ENCODE results near the gene RANBP10. TPM values are rescaled to one million over a fixed set of nuclear protein-coding genes. Genes with fewer than 3 reads are reported as not detected.

Gene RANBP10
- total and polyA plus RNA-seq, 4 donors = 6.7 to 23.0 (median 14.3) TPM

- DNase-seq (no peak), ATAC-seq (ENCODE audit: insufficient read depth, low FRiP score) (no peak)
- Histone ChIP-seq H3K4me3 (no peak overlapping the region), H3K36me3 (ENCODE audit: control insufficient read depth in 4 of 4, insufficient read depth in 4 of 4, low read length in 4 of 4) (peaks cover 5 to 34% (median 14%) of the 10 kb centered on the region in 4 donors), H3K27me3 (ENCODE audit: control insufficient read depth in 3 of 3, insufficient read depth in 3 of 3, low read length in 2 of 3) (no peaks in the 10 kb centered on the region), H3K9ac (ENCODE audit: insufficient read depth in 1 of 2, low read length in 2 of 2) (no peak overlapping the region), H3K4me1 (ENCODE audit: control insufficient read depth in 5 of 5, insufficient read depth in 5 of 5, low read length in 5 of 5) (no peaks in the 10 kb centered on the region), H3K9me3 (ENCODE audit: control insufficient read depth in 4 of 4, insufficient read depth in 3 of 4, low read length in 3 of 4) (no peaks in the 10 kb centered on the region), H3K27ac (ENCODE audit: low read depth in 1 of 2, low read length in 1 of 2) (no peak overlapping the region)
- WGBS, 2 donors = 93 to 95% methylated on average over 14 of the region's 14 CpGs
- TF ChIP-seq CTCF (IDR thresholded peaks at IDR 0.05; ENCODE audit: control extremely low read depth, extremely low read depth) = no peak
These were observed 19.5 kb upstream of the RANBP10 start for GRCh38 chr16:67825906-67826305.

GRCh38 chr16:67825119-67825518 is 18.8 kb upstream of the RANBP10 start:
- no peak for DNase-seq
- Histone ChIP-seq H3K9ac (ENCODE audit: insufficient read depth in 1 of 2, low read length in 2 of 2) (no peak overlapping the region), H3K27me3 (ENCODE audit: control insufficient read depth in 3 of 3, insufficient read depth in 3 of 3, low read length in 2 of 3) (no peaks in the 10 kb centered on the region), H3K36me3 (ENCODE audit: control insufficient read depth in 4 of 4, insufficient read depth in 4 of 4, low read length in 4 of 4) (peaks cover 5 to 28% (median 14%) of the 10 kb centered on the region in 4 donors), H3K27ac (ENCODE audit: low read depth in 1 of 2, low read length in 1 of 2) (no peak overlapping the region), H3K4me3 (no peak overlapping the region), H3K4me1 (ENCODE audit: control insufficient read depth in 5 of 5, insufficient read depth in 5 of 5, low read length in 5 of 5) (no peaks in the 10 kb centered on the region), H3K9me3 (ENCODE audit: control insufficient read depth in 4 of 4, insufficient read depth in 3 of 4, low read length in 3 of 4) (no peaks in the 10 kb centered on the region)
- WGBS, 2 donors = 89 to 93% methylated on average over 8 of the region's 8 CpGs
- ATAC-seq (ENCODE audit: insufficient read depth, low FRiP score) = no peak
- TF ChIP-seq CTCF (IDR thresholded peaks at IDR 0.05; ENCODE audit: control extremely low read depth, extremely low read depth) = no peak

GRCh38 chr16:67822511-67822910 is 16.2 kb upstream of the RANBP10 start:
- no peak for TF ChIP-seq CTCF (IDR thresholded peaks at IDR 0.05; ENCODE audit: control extremely low read depth, extremely low read depth)
- Histone ChIP-seq H3K27ac (ENCODE audit: low read depth in 1 of 2, low read length in 1 of 2) (no peak overlapping the region), H3K4me3 (no peak overlapping the region), H3K27me3 (ENCODE audit: control insufficient read depth in 3 of 3, insufficient read depth in 3 of 3, low read length in 2 of 3) (no peaks in the 10 kb centered on the region), H3K9ac (ENCODE audit: insufficient read depth in 1 of 2, low read length in 2 of 2) (no peak overlapping the region), H3K36me3 (ENCODE audit: control insufficient read depth in 4 of 4, insufficient read depth in 4 of 4, low read length in 4 of 4) (peaks cover 0 to 6% (median 0%) of the 10 kb centered on the region in 4 donors), H3K4me1 (ENCODE audit: control insufficient read depth in 5 of 5, insufficient read depth in 5 of 5, low read length in 5 of 5) (no peaks in the 10 kb centered on the region), H3K9me3 (ENCODE audit: control insufficient read depth in 4 of 4, insufficient read depth in 3 of 4, low read length in 3 of 4) (no peaks in the 10 kb centered on the region)
- no peak for DNase-seq
- WGBS, 2 donors = 95 to 98% methylated on average over 2 of the region's 2 CpGs
- ATAC-seq (ENCODE audit: insufficient read depth, low FRiP score) = no peak

- no peak overlapping the region for H3K9ac ChIP-seq (ENCODE audit: insufficient read depth in 1 of 2, low read length in 2 of 2)
- DNase-seq (no peak), ATAC-seq (ENCODE audit: insufficient read depth, low FRiP score) (no peak)
- H3K27ac ChIP-seq (ENCODE audit: low read depth in 1 of 2, low read length in 1 of 2) = no peak overlapping the region
- H3K4me1 ChIP-seq (ENCODE audit: control insufficient read depth in 5 of 5, insufficient read depth in 5 of 5, low read length in 5 of 5) = no peaks in the 10 kb centered on the region
- H3K36me3 ChIP-seq (ENCODE audit: control insufficient read depth in 4 of 4, insufficient read depth in 4 of 4, low read length in 4 of 4) = no peaks in the 10 kb centered on the region
- no peak overlapping the region for H3K4me3 ChIP-seq
- no peaks in the 10 kb centered on the region for H3K27me3 ChIP-seq (ENCODE audit: control insufficient read depth in 3 of 3, insufficient read depth in 3 of 3, low read length in 2 of 3)
- WGBS, 2 donors = 94 to 95% methylated on average over 11 of the region's 11 CpGs
- no peak for TF ChIP-seq CTCF (IDR thresholded peaks at IDR 0.05; ENCODE audit: control extremely low read depth, extremely low read depth)
- H3K9me3 ChIP-seq (ENCODE audit: control insufficient read depth in 4 of 4, insufficient read depth in 3 of 4, low read length in 3 of 4) = no peaks in the 10 kb centered on the region
These were observed 14.4 kb upstream of the RANBP10 start for GRCh38 chr16:67820608-67821259.

All from lung (tissue), 12 donors.